K562 (cell line): ENCODE results near the gene KRT81. TPM values are rescaled to one million over a fixed set of nuclear protein-coding genes. Genes with fewer than 3 reads are reported as not detected.

Source experiments
- ATAC-seq: fragments of 200-7000 bp; cut with Tn5 transposase; 3 replicates; pipeline ENCODE4 v1.9.1; 2020; ENCODE audit warnings: moderate library complexity
- BruUV-seq: library from RNA; stranded (reverse); fragments of 400-500 nt; replicated peaks from 2 replicates; lab custom pipeline; 2021; lab: Mats Ljungman, UMichigan
- CTCF ChIA-PET: fragments of 300-600 bp; formaldehyde crosslinking; extraction: SDS; loops from one replicate; lab custom pipeline; 2021; ENCODE audit warnings: low intra/inter-chr PET ratio; lab: Yijun Ruan, JAX
- POLR2A ChIA-PET: fragments of 300-600, 350-650 bp; sonication (Branson Sonifier 250); formaldehyde crosslinking; extraction: SDS; loops from one replicate; lab custom pipeline; 2021; ENCODE audit warnings: antibody characterized with exemption, inconsistent platforms; lab: Yijun Ruan, JAX
- DNase-seq, 4 experiments: peaks; one replicate each; pipeline versions ENCODE4 v3.0.0 to v3.0.0-alpha.2; 2011 to 2018; ENCODE audit warnings: low spot score in 3 of 4, mixed read lengths in 3 of 4; ENCODE audit errors: extremely low read depth in 1 of 4
- FAIRE-seq: peaks from 2 replicates; lab custom pipeline; 2011; peaks lifted over from hg19 to GRCh38; lab: Jason Lieb, UNC
- H2AFZ ChIP-seq: 2 replicates; pipeline ENCODE4 v1.6.0; 2011; ENCODE audit warnings: low read depth, low read length, control low read depth, inconsistent platforms
- H3K27ac ChIP-seq: fragments of 200-600 bp; 3 replicates; pipeline ENCODE4 v1.8.0; 2011; ENCODE audit warnings: low read depth, mild to moderate bottlenecking, control low read depth, inconsistent platforms, low read length, moderate library complexity, mixed read lengths; ENCODE audit errors: extremely low read depth
- H3K27me3 ChIP-seq, 2 experiments: fragments of 300-600 bp in 1 of 2; 2 replicates in 1 of 2; 3 replicates in 1 of 2; pipeline versions ENCODE4 v1.6.0 to v1.8.0; 2011; ENCODE audit warnings: inconsistent platforms in 2 of 2, low read length in 2 of 2, mild to moderate bottlenecking in 1 of 2, mixed read lengths in 1 of 2, moderate library complexity in 1 of 2; ENCODE audit not compliant: control insufficient read depth in 2 of 2, insufficient read depth in 2 of 2
- H3K36me3 ChIP-seq: fragments of 300-600 bp; 3 replicates; pipeline ENCODE4 v1.8.0; 2011; ENCODE audit warnings: mild to moderate bottlenecking, low read length, inconsistent platforms; ENCODE audit not compliant: control insufficient read depth, insufficient read depth
- H3K4me1 ChIP-seq, 2 experiments: fragments of 200-600 bp in 1 of 2; replicated peaks in 1 of 2; 2 replicates in 1 of 2; 3 replicates in 1 of 2; pipeline versions ENCODE4 v1.5.1 to v1.8.0; 2011; ENCODE audit warnings: inconsistent platforms in 2 of 2, low read length in 2 of 2, mild to moderate bottlenecking in 1 of 2, mixed read lengths in 1 of 2, moderate library complexity in 1 of 2; ENCODE audit not compliant: control insufficient read depth in 2 of 2, insufficient read depth in 2 of 2
- H3K4me2 ChIP-seq: 2 replicates; pipeline ENCODE4 v1.6.1; 2011; ENCODE audit warnings: low read length, control low read depth, inconsistent platforms, mixed read lengths; ENCODE audit not compliant: insufficient read depth
- H3K4me3 ChIP-seq: fragments of 200-600 bp; sonication (generic), shearing (Covaris generic); 2 replicates; pipeline ENCODE4 v1.5.1; 2016; ENCODE audit warnings: control low read depth, inconsistent platforms
- H3K79me2 ChIP-seq: fragments of 200-600 bp; 3 replicates; pipeline ENCODE4 v1.8.0; 2011; ENCODE audit warnings: low read length, inconsistent platforms; ENCODE audit not compliant: control insufficient read depth, insufficient read depth
- H3K9ac ChIP-seq, 2 experiments: 2 replicates each; pipeline versions ENCODE4 v1.6.0 to v1.6.1; 2011; ENCODE audit warnings: low read depth in 2 of 2, low read length in 2 of 2, control low read depth in 1 of 2, inconsistent platforms in 1 of 2, mild to moderate bottlenecking in 1 of 2, mixed read lengths in 1 of 2; ENCODE audit not compliant: insufficient read depth in 1 of 2
- H3K9me1 ChIP-seq: one replicate; pipeline ENCODE4 v1.6.0; 2011; ENCODE audit warnings: inconsistent platforms, mild to moderate bottlenecking, low read length, moderate library complexity; ENCODE audit not compliant: control insufficient read depth, insufficient read depth
- H3K9me3 ChIP-seq: replicated peaks from 2 replicates; pipeline ENCODE4 v1.5.1; 2011; ENCODE audit warnings: low read depth, low read length, inconsistent platforms; ENCODE audit not compliant: control insufficient read depth, insufficient read depth
- H4K20me1 ChIP-seq: replicated peaks from 2 replicates; pipeline ENCODE4 v1.6.1; 2011; ENCODE audit warnings: low read length, inconsistent platforms, mixed read lengths; ENCODE audit not compliant: control insufficient read depth, insufficient read depth
- CBFB ChIP-seq: sonication (generic); formaldehyde crosslinking; IDR thresholded peaks from 2 replicates; pipeline ENCODE4 v1.4.0; 2020; ENCODE audit warnings: mild to moderate bottlenecking, missing genetic modification reagents
- CHD4 ChIP-seq: fragments of 200-600 bp; sonication (generic); IDR thresholded peaks from 3 replicates; pipeline ENCODE4 v1.6.1; 2012; ENCODE audit warnings: low read depth, mild to moderate bottlenecking, mixed read lengths, low read length, inconsistent platforms; ENCODE audit not compliant: insufficient read depth, insufficient replicate concordance, poor library complexity, severe bottlenecking
- ELF2 ChIP-seq: fragments of 250-450 bp; sonication (Bioruptor Pico); IDR thresholded peaks from 2 replicates; pipeline ENCODE4 v1.5.0; 2021; ENCODE audit warnings: mild to moderate bottlenecking
- FOXP4 ChIP-seq: sonication (generic); formaldehyde crosslinking; IDR thresholded peaks from 2 replicates; pipeline ENCODE4 v1.8.0; 2022; ENCODE audit warnings: mild to moderate bottlenecking, missing genetic modification reagents, borderline replicate concordance
- HDAC6 ChIP-seq: IDR thresholded peaks from 2 replicates; pipeline ENCODE4 v1.6.1; 2012; ENCODE audit warnings: low read depth, mild to moderate bottlenecking, control low read depth, inconsistent platforms, low read length, moderate library complexity
- MED1 ChIP-seq: sonication (generic); formaldehyde crosslinking; IDR thresholded peaks from 2 replicates; pipeline ENCODE4 v1.8.1; 2023; ENCODE audit warnings: missing genetic modification reagents, borderline replicate concordance
- MEIS2 ChIP-seq: fragments of 450-650 bp; IDR thresholded peaks from 2 replicates; pipeline ENCODE4 v1.6.1; 2014; ENCODE audit warnings: mild to moderate bottlenecking; ENCODE audit not compliant: partially characterized antibody
- PHTF2 ChIP-seq: fragments of 250-450 bp; sonication (Bioruptor Pico); IDR thresholded peaks from 2 replicates; pipeline ENCODE4 v1.5.0; 2021; ENCODE audit warnings: mild to moderate bottlenecking
- SP1 ChIP-seq: sonication (generic); formaldehyde crosslinking; IDR thresholded peaks from 2 replicates; pipeline ENCODE4 v1.8.1; 2022; ENCODE audit warnings: mild to moderate bottlenecking, missing genetic modification reagents
- TBP ChIP-seq: optimal IDR thresholded peaks from 2 replicates; pipeline ENCODE3; 2011; ENCODE audit warnings: low read depth, low read length, improper control_type of control experiment
- TFAP4 ChIP-seq: sonication (generic); formaldehyde crosslinking; IDR thresholded peaks from 2 replicates; pipeline ENCODE4 v1.8.0; 2022; ENCODE audit warnings: missing genetic modification reagents, mild to moderate bottlenecking, moderate library complexity, borderline replicate concordance
- ZNF232 ChIP-seq: sonication (generic); formaldehyde crosslinking; IDR thresholded peaks from 2 replicates; pipeline ENCODE4 v1.8.0; 2022; ENCODE audit warnings: mild to moderate bottlenecking, missing genetic modification reagents
- ZNF395 ChIP-seq: fragments of 200-800 bp; sonication (Bioruptor generic); IDR thresholded peaks from 2 replicates; pipeline ENCODE4 v1.6.1; 2017; ENCODE audit warnings: missing genetic modification characterization, missing compliant biosample characterization
- ZNF511 ChIP-seq: sonication (generic); formaldehyde crosslinking; IDR thresholded peaks from 2 replicates; pipeline ENCODE4 v1.8.0; 2022; ENCODE audit warnings: mild to moderate bottlenecking, missing genetic modification reagents
- ZSCAN29 ChIP-seq: fragments of 450-650 bp; IDR thresholded peaks from 2 replicates; pipeline ENCODE4 v1.6.1; 2017
- WGBS: fragments of 100-300 bp; shearing (Covaris generic); methylation state at CpG from one replicate; pipeline ENCODE4 v1.1.6; 2016; ENCODE audit warnings: low coverage, mixed read lengths; ENCODE audit not compliant: insufficient coverage; ENCODE audit errors: missing lambda C conversion rate; 5-methylcytosine and 5-hydroxymethylcytosine counted together
- in situ Hi-C: fragments of 300-500 bp; cut with MboI; formaldehyde crosslinking; loops from 4 replicates; pipeline ENCODE4 v1.15.0; 2018; ENCODE audit warnings: inconsistent platforms, mixed read lengths
- intact Hi-C: fragments of 100-400 bp; cut with micrococcal nuclease; formaldehyde crosslinking; loops from 2 replicates; pipeline ENCODE4 v1.14.2; 2022
- polyA plus RNA-seq, 8 experiments: library from polyadenylated mRNA; depleted of rRNA in 4 of 8; stranded (reverse) in 5 of 8; unstranded in 3 of 8; fragments of >200 nt; fragmentation: Nextera tagmentation in 2 of 8; fragmentation: Illumina TruSeq in 1 of 8; extraction: Ambion mirVana in 2 of 8; extraction: Trizol in 1 of 8; gene quantifications; 2 replicates each; pipeline versions ENCODE4 v1.2.1 to v1.2.3, GENCODE V29; 2011 to 2014; ENCODE audit warnings: inconsistent platforms in 1 of 8, missing spikeins in 1 of 8
- total RNA-seq, 7 experiments: library from RNA; depleted of rRNA in 6 of 7; stranded (reverse); fragments of >200 nt in 6 of 7; fragmentation: Illumina TruSeq in 2 of 7; extraction: Trizol in 2 of 7; gene quantifications; 2 replicates each; pipeline versions ENCODE4 v1.2.1 to v1.2.3, GENCODE V29; 2011 to 2021; ENCODE audit warnings: low replicate concordance in 1 of 7

KRT81 gene
- total and polyA plus RNA-seq, 9 of the 15 experiments (the other 6 are each of a cell fraction or from before 2014, with no cell fraction given), result 0.27 TPM; not detected in 8

- TF ChIP-seq CBFB (CRISPR knock-in tag) (no peak), ZNF232 (CRISPR knock-in tag) (no peak), TBP (no peak), TFAP4 (CRISPR knock-in tag) (no peak)
Observed at GRCh38 chr12:52285172-52285745, 6.1 kb downstream of the KRT81 start (continued).

GRCh38 chr12:52284562-52285171 lies 6.7 kb downstream of the KRT81 start:
- Histone ChIP-seq H3K9me1 (no peaks in the 10 kb centered on the region), H3K27me3 (peaks cover 0 to 16% of the 10 kb centered on the region in 2 experiments; a peak in 2 of 5 replicates), H3K9me3 (no peaks in the 10 kb centered on the region), H3K4me3 (no peak overlapping the region), H3K79me2 (no peaks in the 10 kb centered on the region), H4K20me1 (no peaks in the 10 kb centered on the region), H3K36me3 (no peaks in the 10 kb centered on the region), H3K4me1 (peaks cover 0 to 17% of the 10 kb centered on the region in 2 experiments; a peak in 3 of 5 replicates), H3K27ac (no peak overlapping the region), H2AFZ (no peak overlapping the region), H3K9ac (no peak overlapping the region), H3K4me2 (no peak overlapping the region)
- DNase-seq (no peak), FAIRE-seq (no peak), ATAC-seq (no peak)
- POLR2A ChIA-PET, result interaction anchor here (0.6 to 1.0 kb wide), 2 partner anchors 78 to 111 kb away, joined by 3 read pairs; no protein-coding TSS in a partner anchor
- no TSS peak for BruUV-seq
- WGBS, result 2% methylated on average over 4 of the region's 4 CpGs
- in situ Hi-C loops, result no loop called here
- CTCF ChIA-PET, result interaction anchor here (0.7 kb wide), 1 partner anchor 97 kb away, joined by 4 read pairs; no protein-coding TSS in a partner anchor
- intact Hi-C loops, result no loop called here
- TF ChIP-seq SP1 (CRISPR knock-in tag) (no peak), PHTF2 (CRISPR knock-in tag) (no peak), HDAC6 (no peak), ZNF511 (CRISPR knock-in tag) (no peak), ZSCAN29 (no peak), MED1 (CRISPR knock-in tag) (no peak), FOXP4 (no peak), MEIS2 (no peak), CHD4 (no peak), ZNF395 (CRISPR knock-in tag) (no peak), ELF2 (CRISPR knock-in tag) (no peak)
